Measurements from ENCODE around the gene GIGYF2. TPM values are rescaled to one million over a fixed set of nuclear protein-coding genes. Genes with fewer than 3 reads are reported as not detected.

The GIGYF2 gene
- total RNA-seq, 1 experiment from 2014 or later, result 26.7 TPM

- in situ Hi-C loops (cut with HindIII; ENCODE audit: low sequenced_read_pairs), result no loop called here
- DNase-seq (ENCODE audit: low spot score), result no peak
These were observed 176.9 kb downstream of the GIGYF2 start for GRCh38 chr2:232873909-232874641.

GRCh38 chr2:232874677-232875223, 177.6 kb downstream of the GIGYF2 start:
- in situ Hi-C loops (cut with HindIII; ENCODE audit: low sequenced_read_pairs), result no loop called here
- DNase-seq (ENCODE audit: low spot score), result no peak

- peak; percentile 28 for DNase-seq (ENCODE audit: low spot score)
- in situ Hi-C loops (cut with HindIII; ENCODE audit: low sequenced_read_pairs), result no loop called here
These were observed 178.4 kb downstream of the GIGYF2 start for GRCh38 chr2:232875256-232876121.

GRCh38 chr2:232876161-232876977, 179.2 kb downstream of the GIGYF2 start:
- DNase-seq (ENCODE audit: low spot score), result peak; percentile 71
- in situ Hi-C loops (cut with HindIII; ENCODE audit: low sequenced_read_pairs), result no loop called here

- in situ Hi-C loops (cut with HindIII; ENCODE audit: low sequenced_read_pairs), result no loop called here
- DNase-seq (ENCODE audit: low spot score), result peak; percentile 18
These were observed 179.9 kb downstream of the GIGYF2 start for GRCh38 chr2:232876978-232877441.

GRCh38 chr2:232877940-232878511, 180.9 kb downstream of the GIGYF2 start:
- in situ Hi-C loops (cut with HindIII; ENCODE audit: low sequenced_read_pairs), result no loop called here

GRCh38 chr2:232878855-232879617, 181.9 kb downstream of the GIGYF2 start:
- peak; percentile 21 for DNase-seq (ENCODE audit: low spot score)
- in situ Hi-C loops (cut with HindIII; ENCODE audit: low sequenced_read_pairs), result no loop called here

More at GRCh38 chr2:232877940-232878511, 180.9 kb downstream of the GIGYF2 start:
- DNase-seq (ENCODE audit: low spot score), result no peak

- in situ Hi-C loops (cut with HindIII; ENCODE audit: low sequenced_read_pairs), result no loop called here
These were observed 182.7 kb downstream of the GIGYF2 start for GRCh38 chr2:232879618-232880494.

GRCh38 chr2:232880764-232881351, 183.7 kb downstream of the GIGYF2 start:
- in situ Hi-C loops (cut with HindIII; ENCODE audit: low sequenced_read_pairs), result no loop called here
- DNase-seq (ENCODE audit: low spot score), result no peak

More at GRCh38 chr2:232879618-232880494, 182.7 kb downstream of the GIGYF2 start:
- DNase-seq (ENCODE audit: low spot score), result no peak

GRCh38 chr2:232882085-232882484, 185.0 kb downstream of the GIGYF2 start:
- in situ Hi-C loops (cut with HindIII; ENCODE audit: low sequenced_read_pairs), result no loop called here

GRCh38 chr2:232882505-232883115, 185.5 kb downstream of the GIGYF2 start:
- in situ Hi-C loops (cut with HindIII; ENCODE audit: low sequenced_read_pairs), result no loop called here
- no peak for DNase-seq (ENCODE audit: low spot score)

More at GRCh38 chr2:232882085-232882484, 185.0 kb downstream of the GIGYF2 start:
- no peak for DNase-seq (ENCODE audit: low spot score)

GRCh38 chr2:232883116-232883721, 186.1 kb downstream of the GIGYF2 start:
- no peak for DNase-seq (ENCODE audit: low spot score)
- in situ Hi-C loops (cut with HindIII; ENCODE audit: low sequenced_read_pairs), result no loop called here

GRCh38 chr2:232884001-232884421, 186.9 kb downstream of the GIGYF2 start:
- DNase-seq (ENCODE audit: low spot score), result no peak
- in situ Hi-C loops (cut with HindIII; ENCODE audit: low sequenced_read_pairs), result no loop called here

- DNase-seq (ENCODE audit: low spot score), result no peak
- in situ Hi-C loops (cut with HindIII; ENCODE audit: low sequenced_read_pairs), result no loop called here
These were observed 187.6 kb downstream of the GIGYF2 start for GRCh38 chr2:232884549-232885263.

GRCh38 chr2:232885264-232885961, 188.3 kb downstream of the GIGYF2 start:
- in situ Hi-C loops (cut with HindIII; ENCODE audit: low sequenced_read_pairs), result no loop called here
- DNase-seq (ENCODE audit: low spot score), result no peak
